Measurements from ENCODE around the gene MEGF6.
"Not testable (repeated sequence)": the region's sequence is repeated elsewhere in the genome, so short reads cannot be mapped to it uniquely, and the experiment has no call there.

The MEGF6 gene

DNA sequence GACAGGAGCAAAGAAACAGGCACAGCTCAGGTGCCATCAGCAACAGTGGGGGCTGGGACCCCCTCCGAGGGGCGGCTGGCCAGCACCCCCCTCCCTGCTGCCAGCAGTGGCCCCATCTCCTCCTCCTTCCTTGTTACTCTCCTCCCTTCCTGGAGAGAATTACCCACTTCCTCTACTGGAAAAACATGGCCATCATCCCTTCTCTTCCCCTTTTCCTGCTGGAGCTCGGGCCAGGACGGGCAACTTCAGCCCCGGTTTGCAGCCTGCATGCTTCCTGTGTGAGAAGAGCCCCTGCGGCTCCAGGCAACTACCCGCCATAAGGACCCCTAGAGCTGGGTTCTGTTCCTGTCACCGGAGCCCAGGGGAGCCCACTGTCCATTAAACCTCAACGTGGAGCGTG is 17.6 kb downstream of the MEGF6 start:
- no peak for DNase-seq

DNA sequence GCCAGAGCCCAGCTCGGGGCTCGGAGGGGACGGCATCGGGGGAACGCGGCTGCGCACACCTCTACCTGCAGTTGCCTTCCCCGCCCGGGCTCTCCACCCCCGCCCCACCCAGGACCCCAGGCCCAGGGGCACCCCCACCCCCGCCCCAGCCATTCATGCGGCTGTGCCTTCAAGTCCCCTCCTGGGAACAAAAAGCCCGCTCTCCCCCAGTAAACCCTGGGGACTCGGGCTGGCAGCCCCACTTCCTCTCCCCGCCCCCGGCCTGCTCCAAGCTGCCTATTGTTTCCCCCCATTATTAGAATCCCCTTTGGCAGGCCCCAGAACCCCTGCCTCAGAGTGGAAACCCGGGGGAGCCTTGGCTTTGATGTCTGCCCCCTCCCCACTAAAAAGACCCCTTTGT is 18.0 kb downstream of the MEGF6 start:
- no peak for DNase-seq

DNA sequence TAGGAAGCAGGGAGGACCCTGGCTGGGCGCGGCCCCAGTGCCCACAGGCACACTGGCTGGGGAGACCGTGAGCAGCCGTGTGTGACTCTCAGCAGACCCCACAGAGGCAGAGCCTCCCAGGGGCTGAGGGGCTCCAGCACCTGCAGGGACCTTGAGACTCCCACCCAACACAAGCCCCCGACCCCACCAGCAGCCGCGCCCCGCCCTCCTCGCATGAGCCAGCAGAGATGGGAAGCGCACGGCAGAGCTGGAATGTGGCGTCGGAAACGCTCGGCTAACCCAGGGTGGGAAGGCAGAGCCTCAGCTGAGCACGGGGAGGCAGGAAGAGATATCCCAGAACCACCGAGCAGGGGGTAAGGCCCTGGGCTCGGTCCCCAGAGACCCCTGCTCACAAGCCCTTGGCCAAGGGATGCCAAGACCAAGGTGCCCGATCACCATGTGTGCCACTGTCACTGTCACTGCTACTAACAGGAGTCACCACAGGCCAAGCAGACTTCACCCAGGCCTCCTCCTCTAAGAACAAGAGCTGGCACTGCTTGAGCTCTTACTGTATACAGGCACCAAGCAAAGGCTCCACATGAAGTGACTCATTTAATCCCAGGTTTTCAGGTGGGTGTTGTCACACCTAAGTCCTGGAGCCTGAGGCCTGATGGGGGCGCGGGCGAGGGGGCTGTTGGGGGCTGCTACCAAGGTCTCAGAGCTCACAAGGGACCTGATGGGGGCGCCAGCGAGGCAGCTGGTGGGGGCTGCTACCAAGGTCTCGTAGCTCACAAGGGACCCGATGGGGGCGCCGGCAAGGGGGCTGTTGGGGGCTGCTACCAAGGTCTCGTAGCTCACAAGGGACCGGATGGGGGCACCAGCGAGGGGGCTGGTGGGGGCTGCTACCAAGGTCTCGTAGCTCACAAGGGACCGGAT is 20.1 kb downstream of the MEGF6 start:
- DNase-seq = no peak

DNA sequence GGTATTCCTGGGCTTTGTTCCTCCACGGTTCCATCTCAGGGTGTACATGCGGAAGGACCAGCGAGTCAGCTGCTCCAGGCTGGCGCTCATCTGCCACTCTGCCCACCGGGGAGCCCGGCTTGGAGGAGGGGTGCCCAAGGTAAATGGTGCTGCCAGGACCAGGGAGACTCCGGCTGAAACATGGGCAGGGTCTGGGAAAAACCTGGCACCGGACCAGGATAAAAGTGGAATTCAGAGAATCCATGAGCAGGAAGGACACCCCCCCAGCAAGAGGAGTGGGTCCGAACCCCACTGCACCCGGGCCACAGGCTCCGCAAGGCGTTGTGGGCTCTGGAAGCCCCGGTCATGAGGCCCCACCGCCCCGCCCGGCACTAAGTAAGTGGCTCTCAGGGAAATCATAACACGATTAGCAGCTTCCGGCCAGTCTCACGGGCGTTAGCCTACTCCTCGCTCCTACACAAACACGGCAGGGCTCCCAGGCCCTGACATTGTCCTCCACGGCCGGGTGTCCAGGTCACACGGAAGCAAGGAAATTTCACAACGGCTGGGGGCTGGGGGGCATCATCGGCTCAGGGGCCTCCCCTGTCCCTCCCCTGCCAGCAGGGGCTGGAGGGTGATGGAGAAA is 21.1 kb downstream of the MEGF6 start:
- DNase-seq = no peak

GRCh38 chr1:3588395-3588794 is 22.9 kb downstream of the MEGF6 start:
- DNase-seq = no peak

DNA sequence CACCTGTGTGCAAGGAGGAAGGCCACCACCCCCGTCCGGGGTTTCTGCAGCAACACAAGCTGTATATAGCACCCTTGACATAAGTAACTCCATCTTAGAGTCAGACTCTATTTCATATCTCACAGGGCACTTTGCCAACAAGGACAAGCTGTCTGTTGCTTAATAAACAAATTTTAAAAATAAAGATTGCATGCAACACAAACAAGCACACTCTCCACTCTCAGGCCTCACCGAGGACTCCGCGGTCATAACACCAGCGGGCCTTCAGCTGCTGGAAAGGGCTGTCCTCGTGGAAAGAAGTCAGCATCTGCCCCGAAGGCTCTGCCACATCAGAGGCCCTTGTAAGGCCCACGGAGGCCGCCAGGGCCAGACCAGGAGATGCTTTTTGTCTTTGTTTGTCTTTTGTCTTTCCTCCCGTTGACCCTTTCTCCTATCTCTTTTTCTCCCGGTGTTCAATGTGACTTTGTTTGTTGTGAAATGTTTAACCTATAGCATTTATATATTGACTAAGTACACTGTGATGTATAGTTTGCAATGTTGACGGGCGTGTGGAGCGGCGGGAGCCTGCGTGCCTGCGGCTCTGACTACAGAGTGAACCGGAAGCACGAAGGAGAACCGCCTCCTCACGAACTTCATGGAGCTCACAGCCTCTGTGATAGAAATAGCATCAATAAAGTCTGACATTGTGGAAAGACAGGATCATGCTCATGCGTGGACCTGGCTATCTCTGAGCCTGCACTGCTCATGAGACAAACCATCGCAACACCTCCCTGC is 24.1 kb downstream of the MEGF6 start:
- DNase-seq = no peak

DNA sequence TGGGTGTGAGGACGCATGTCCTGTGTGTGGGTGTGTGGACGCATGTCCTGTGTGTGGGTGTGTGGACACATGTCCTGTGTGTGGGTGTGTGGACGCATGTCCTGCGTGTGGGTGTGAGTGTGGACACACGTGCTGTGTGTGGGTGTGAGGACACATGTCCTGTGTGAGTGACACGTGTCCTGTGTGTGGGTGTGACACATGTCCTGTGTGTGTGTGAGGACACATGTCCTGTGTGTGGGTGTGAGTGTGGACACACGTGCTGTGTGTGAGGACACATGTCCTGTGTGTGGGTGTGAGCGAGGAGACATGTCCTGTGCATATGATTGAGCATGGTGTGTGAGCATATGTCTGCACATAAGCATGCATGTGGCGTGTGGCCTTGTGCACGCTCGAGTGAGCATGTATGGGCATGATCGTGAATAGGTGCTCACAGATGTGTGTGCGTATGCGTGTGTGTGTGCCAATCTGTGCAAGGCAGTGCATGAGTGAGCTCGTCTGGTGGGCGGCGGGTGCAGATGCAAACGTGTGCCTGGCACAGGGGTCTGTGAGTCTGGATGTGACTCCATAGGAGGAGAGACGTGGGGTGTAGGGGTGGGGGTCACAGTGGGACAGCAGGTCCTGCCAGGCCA is 25.3 kb downstream of the MEGF6 start:
- DNase-seq = no peak

DNA sequence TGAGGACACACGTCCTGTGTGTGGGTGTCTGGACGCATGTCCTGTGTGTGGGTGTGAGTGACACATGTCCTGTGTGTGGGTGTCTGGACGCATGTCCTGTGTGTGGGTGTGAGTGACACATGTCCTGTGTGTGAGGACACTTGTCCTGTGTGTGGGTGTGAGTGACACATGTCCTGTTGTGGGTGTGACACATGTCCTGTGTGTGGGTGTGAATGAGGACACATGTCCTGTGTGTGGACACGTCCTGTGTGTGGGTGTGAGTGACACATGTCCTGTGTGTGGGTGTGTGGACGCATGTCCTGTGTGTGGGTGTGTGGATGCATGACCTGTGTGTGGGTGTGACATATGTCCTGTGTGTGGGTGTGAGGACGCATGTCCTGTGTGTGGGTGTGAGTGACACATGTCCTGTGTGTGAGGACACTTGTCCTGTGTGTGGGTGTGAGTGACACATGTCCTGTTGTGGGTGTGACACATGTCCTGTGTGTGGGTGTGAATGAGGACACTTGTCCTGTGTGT is 25.9 kb downstream of the MEGF6 start:
- not testable (repeated sequence) for DNase-seq

DNA sequence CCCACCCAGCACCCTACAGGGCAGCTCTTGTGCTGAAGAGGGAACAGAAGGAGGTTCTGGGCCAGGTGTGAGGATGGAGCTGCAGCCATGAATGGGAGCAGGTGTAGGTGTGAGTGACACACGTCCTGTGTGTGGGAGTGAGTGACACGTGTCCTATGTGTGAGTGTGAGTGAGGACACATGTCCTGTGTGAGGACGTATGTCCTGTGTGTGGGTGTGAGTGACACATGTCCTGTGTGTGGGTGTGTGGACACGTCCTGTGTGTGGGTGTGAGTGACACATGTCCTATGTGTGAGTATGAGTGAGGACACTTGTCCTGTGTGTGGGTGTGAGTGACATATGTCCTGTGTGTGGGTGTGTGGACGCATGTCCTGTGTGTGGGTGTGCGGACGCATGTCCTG is 26.4 kb downstream of the MEGF6 start:
- no peak for DNase-seq

- DNase-seq = not testable (repeated sequence)
Observed at GRCh38 chr1:3583751-3584150, 27.6 kb downstream of the MEGF6 start.

- no peak for DNase-seq
Observed at GRCh38 chr1:3581296-3582036, 29.8 kb downstream of the MEGF6 start.

DNA sequence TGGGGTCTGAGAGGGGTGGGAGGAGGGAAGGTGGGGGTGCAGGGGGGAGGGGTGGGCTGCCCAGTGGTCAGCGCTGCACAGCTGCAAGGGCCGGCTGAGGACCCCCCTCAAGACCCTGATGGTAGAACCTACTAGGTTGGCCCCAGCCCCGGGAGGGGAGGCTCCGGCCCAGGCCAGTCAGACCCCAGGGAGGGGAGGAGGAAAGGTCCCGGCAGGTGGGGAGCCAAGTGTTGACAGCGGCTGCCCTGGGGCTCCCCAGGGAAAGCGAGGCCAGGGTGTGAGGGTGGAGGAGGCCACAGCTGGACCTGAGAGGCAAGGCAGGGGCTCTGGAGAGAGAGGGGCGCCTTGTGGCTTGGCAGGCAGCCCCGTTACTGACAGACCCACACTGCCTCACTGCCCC is 31.1 kb downstream of the MEGF6 start:
- DNase-seq = no peak

DNA sequence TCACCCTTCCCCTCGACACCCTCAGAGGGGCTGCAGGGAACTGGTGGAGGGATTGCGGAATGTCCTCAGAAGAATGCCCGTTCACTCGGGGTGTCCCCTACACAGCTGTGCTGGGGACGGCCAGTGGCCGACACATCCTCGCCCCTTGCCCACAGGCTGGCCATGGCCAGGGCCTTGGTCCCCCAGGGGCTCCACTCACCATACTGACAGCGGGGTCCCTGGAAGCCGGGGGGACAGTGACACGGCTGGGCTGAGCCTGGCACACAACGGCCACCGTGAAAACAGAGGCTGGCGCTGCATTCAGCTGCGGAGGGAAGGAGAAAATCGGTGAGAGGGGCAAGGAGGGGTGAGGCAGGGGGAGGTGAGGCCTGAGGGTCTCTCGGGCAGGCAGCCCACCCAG is 31.7 kb downstream of the MEGF6 start:
- DNase-seq = no peak

GRCh38 chr1:3578906-3579305 is 32.4 kb downstream of the MEGF6 start:
- no peak for DNase-seq

- no peak for DNase-seq
Observed at GRCh38 chr1:3578433-3578805, 32.9 kb downstream of the MEGF6 start.

DNA sequence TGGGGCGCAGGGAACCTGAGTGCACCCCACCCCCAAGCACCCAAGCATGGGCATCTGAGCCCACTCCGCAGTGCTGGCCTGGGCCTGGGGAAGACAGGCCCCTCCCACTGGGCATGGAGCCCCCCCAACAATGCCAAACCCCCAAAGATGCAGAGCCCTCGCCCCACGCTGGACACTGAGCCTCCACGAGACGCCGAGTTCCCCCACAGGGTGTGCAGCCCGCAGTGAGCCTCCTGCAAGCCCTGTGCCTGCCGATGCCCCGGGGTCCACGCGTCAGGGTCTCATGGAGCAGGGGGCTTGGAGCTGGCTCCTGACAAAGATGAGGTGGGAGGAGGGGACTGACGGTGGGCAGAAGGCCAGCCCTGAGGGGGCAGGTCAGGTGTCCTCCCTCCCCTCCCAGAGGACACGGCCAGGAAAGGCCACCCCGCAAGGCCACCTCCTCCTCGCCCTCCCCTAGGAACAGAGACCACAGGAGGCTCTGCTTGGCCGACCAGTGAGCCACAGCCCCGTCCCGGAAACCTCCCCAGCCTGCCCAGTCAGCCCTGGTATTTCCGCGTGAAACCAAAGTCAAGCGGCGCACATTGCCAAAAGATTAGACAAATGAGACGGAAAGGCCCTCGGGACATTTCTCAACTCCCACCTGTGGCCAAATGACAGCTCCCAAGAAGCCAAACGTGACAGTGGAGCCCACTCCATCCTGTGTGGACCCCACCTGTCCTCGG is 33.4 kb downstream of the MEGF6 start:
- no peak for DNase-seq

- no peak for DNase-seq
Observed at GRCh38 chr1:3577300-3577699, 34.0 kb downstream of the MEGF6 start.

DNA sequence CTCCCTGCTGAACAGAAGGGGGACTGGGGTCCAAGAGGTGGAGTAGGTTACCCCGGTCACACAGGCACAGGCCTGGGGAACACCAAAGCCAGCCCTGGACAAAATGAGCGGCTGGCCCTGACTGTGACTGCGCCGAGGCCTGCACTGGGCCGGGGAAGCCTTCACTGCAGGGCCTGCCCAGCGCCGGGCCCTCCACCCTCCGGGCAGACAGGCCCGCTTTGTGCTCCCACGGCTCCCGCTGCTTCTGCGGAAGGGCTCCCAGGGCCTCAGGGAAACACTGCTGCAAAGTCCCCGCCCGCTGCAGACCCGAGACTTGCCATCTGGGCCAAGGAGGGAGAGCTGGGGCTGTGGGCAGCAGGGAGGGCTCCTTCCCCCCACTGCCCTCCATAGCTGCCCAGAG is 35.3 kb downstream of the MEGF6 start:
- DNase-seq = no peak

DNA sequence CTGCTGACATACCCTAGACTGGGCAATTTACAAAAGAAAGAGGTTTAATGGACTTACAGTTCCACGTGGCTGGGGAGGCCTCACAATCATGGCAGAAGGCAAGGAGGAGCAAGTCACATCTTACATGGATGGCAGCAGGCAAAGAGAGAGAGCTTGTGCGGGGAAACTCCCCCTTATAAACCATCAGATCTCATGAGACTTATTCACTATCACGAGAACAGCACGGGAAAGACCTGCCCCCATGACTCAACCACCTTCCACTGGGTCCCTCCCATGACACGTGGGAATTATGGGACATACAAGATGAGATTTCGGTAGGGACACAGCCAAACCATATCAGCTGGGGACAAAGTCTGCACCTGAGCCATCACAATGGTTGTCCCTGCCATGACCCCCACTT is 35.8 kb downstream of the MEGF6 start:
- not testable (repeated sequence) for DNase-seq

DNA sequence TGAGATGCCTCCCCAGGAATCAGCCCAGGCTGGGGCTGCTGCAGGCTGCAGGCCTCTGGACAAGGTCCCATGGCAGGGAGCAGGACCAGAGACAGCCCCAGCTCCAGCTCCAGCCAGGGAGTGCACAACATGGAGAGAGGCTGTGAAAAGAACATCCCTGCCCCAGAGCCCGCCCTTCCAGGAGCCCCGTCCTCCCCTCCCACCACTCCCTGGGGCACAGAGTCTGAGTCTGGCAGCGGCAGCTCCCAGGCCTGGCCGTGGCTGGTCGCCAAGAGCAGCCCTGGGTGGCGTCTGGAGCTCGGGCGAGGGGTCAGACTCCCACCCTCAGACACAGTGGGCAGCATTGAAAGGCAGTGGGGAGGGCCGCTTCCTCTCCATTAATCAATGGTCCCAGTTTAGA is 37.8 kb downstream of the MEGF6 start:
- DNase-seq = no peak

GRCh38 chr1:3572638-3573037 is 38.7 kb downstream of the MEGF6 start:
- DNase-seq = not testable (repeated sequence)

DNA sequence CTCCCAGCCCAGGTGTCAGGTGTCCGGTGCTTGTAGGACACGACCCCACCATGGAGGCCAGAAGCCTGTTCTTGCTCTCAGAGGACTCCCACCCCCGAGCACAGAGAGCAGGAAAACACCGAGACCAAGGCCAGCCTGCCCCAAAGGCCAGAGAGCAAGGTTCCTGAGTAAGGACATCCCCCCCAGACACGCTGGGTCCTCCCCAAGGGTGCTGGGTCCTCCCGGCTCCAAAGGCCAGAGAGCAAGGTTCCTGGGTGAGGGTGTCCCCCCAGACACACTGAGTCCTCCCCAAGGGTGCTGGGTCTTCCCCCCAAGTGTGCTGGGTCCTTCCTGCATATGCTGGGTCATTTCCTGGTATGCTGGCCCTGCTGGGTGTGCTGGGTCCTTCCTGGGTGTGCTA is 40.0 kb downstream of the MEGF6 start:
- DNase-seq = no peak

Measured in effector CD4-positive, alpha-beta T cell (primary cell).